GM12878 (cell line): Measurements from ENCODE around the gene SHC1. TPM values are rescaled to one million over a fixed set of nuclear protein-coding genes. Genes with fewer than 3 reads are reported as not detected.

Experiments
- ATAC-seq: fragments of 200-7000 bp; cut with Tn5 transposase; 3 replicates; pipeline ENCODE4 v1.9.1; 2020; ENCODE audit warnings: mild to moderate bottlenecking, moderate library complexity
- BruUV-seq: library from RNA; stranded (reverse); fragments of 400-500 nt; replicated peaks from 2 replicates; lab custom pipeline; 2021; lab: Mats Ljungman, UMichigan
- CTCF ChIA-PET: fragments of 300-600 bp; sonication (Branson Sonifier 250); formaldehyde crosslinking; extraction: SDS; loops from one replicate; lab custom pipeline; 2021; ENCODE audit warnings: inconsistent platforms; lab: Yijun Ruan, JAX
- POLR2A ChIA-PET: fragments of 350-600 bp; formaldehyde crosslinking; extraction: SDS; loops from one replicate; lab custom pipeline; 2021; ENCODE audit warnings: inconsistent platforms; lab: Charles Lee
- RAD21 ChIA-PET: fragments of 300-600 bp; sonication (Branson Sonifier 250); formaldehyde crosslinking; loops from one replicate; lab custom pipeline; 2023; ENCODE audit warnings: antibody characterized with exemption; ENCODE audit not compliant: unreplicated experiment; lab: Charles Lee
- SMC1A ChIA-PET: fragments of 300-600 bp; sonication (Branson Sonifier 250); formaldehyde crosslinking; loops from one replicate; lab custom pipeline; 2023; ENCODE audit not compliant: unreplicated experiment, uncharacterized antibody; lab: Charles Lee
- DNase-seq: peaks from one replicate; pipeline ENCODE4 v3.0.0-alpha.2; 2011; ENCODE audit warnings: low read depth, low spot score
- FAIRE-seq: peaks from 3 replicates; lab custom pipeline; 2011; peaks lifted over from hg19 to GRCh38; lab: Jason Lieb, UNC
- H2AFZ ChIP-seq: 2 replicates; pipeline ENCODE4 v1.6.0; 2011; ENCODE audit warnings: low read depth, low read length, control low read depth; ENCODE audit not compliant: control insufficient read depth
- H3K27ac ChIP-seq: 2 replicates; pipeline ENCODE4 v1.5.1; 2011; ENCODE audit warnings: control low read depth; ENCODE audit not compliant: control insufficient read depth, insufficient read depth
- H3K27me3 ChIP-seq, 2 experiments: replicated peaks in 1 of 2; 2 replicates each; pipeline versions ENCODE4 v1.6.0 to v1.6.1; 2011; ENCODE audit warnings: low read length in 1 of 2; ENCODE audit not compliant: control insufficient read depth in 2 of 2, insufficient read depth in 2 of 2
- H3K36me3 ChIP-seq, 2 experiments: 2 replicates each; pipeline ENCODE4 v1.5.1; 2011; ENCODE audit warnings: low read length in 1 of 2; ENCODE audit not compliant: control insufficient read depth in 2 of 2, insufficient read depth in 2 of 2
- H3K4me1 ChIP-seq: 2 replicates; pipeline ENCODE4 v1.6.1; 2011; ENCODE audit warnings: mild to moderate bottlenecking, low read length, moderate library complexity, mixed read lengths; ENCODE audit not compliant: control insufficient read depth, insufficient read depth
- H3K4me2 ChIP-seq: 2 replicates; pipeline ENCODE4 v1.6.0; 2011; ENCODE audit warnings: control low read depth; ENCODE audit not compliant: control insufficient read depth, insufficient read depth
- H3K4me3 ChIP-seq: fragments of 200-600 bp; sonication (generic); 2 replicates; pipeline ENCODE4 v1.5.1; 2016
- H3K79me2 ChIP-seq: 2 replicates; pipeline ENCODE4 v1.6.0; 2011; ENCODE audit warnings: low read length; ENCODE audit not compliant: control insufficient read depth, insufficient read depth
- H3K9ac ChIP-seq: 2 replicates; pipeline ENCODE4 v1.8.0; 2011; ENCODE audit warnings: low read length, control low read depth, mixed read lengths; ENCODE audit not compliant: control insufficient read depth, insufficient read depth
- H3K9me3 ChIP-seq: replicated peaks from 3 replicates; pipeline ENCODE4 v1.5.1; 2011; ENCODE audit warnings: mild to moderate bottlenecking, low read length; ENCODE audit not compliant: control insufficient read depth, insufficient read depth
- H4K20me1 ChIP-seq: 2 replicates; pipeline ENCODE4 v1.6.0; 2011; ENCODE audit not compliant: control insufficient read depth, insufficient read depth
- CBX3 ChIP-seq: fragments of 200-600 bp; sonication (generic); IDR thresholded peaks from 2 replicates; pipeline ENCODE4 v1.6.1; 2016; ENCODE audit warnings: low read depth, borderline replicate concordance
- CHD2 ChIP-seq: IDR thresholded peaks from 2 replicates; pipeline ENCODE4 v1.6.1; 2011; ENCODE audit warnings: low read depth, low read length, improper control_type of control experiment, borderline replicate concordance
- KDM1A ChIP-seq: fragments of 200-600 bp; sonication (generic); IDR thresholded peaks from 2 replicates; pipeline ENCODE4 v1.6.1; 2016; ENCODE audit warnings: borderline replicate concordance
- MEF2B ChIP-seq: fragments of 450-650 bp; IDR thresholded peaks from 2 replicates; pipeline ENCODE4 v1.6.1; 2018; ENCODE audit warnings: mild to moderate bottlenecking, moderate library complexity; ENCODE audit not compliant: partially characterized antibody, poor library complexity, severe bottlenecking
- MXI1 ChIP-seq: fragments of 150-350 bp; IDR thresholded peaks from 2 replicates; pipeline ENCODE4 v1.6.1; 2011; ENCODE audit warnings: low read depth, mild to moderate bottlenecking, inconsistent platforms, low read length, improper control_type of control experiment
- ZNF207 ChIP-seq: fragments of 450-650 bp; IDR thresholded peaks from 2 replicates; pipeline ENCODE4 v1.6.1; 2014; ENCODE audit warnings: antibody characterized with exemption, mild to moderate bottlenecking, borderline replicate concordance
- ZNF384 ChIP-seq: IDR thresholded peaks from 2 replicates; pipeline ENCODE4 v1.6.1; 2012; ENCODE audit warnings: low read depth, mild to moderate bottlenecking, low read length, improper control_type of control experiment, borderline replicate concordance
- WGBS: methylation state at CpG from one replicate; pipeline ENCODE4 v1.1.6; 2016; ENCODE audit warnings: low lambda C conversion rate; ENCODE audit not compliant: insufficient replicate concordance, insufficient coverage; ENCODE audit errors: missing lambda C conversion rate; 5-methylcytosine and 5-hydroxymethylcytosine counted together
- in situ Hi-C: fragments of 300-500 bp; cut with MboI; formaldehyde crosslinking; loops from 9 replicates; pipeline ENCODE4 v1.14.3; 2018; ENCODE audit warnings: mixed read lengths
- intact Hi-C: fragments of 100-400 bp; cut with micrococcal nuclease; formaldehyde crosslinking; loops from one replicate; pipeline ENCODE4 v1.14.2; 2022; ENCODE audit not compliant: unreplicated experiment
- polyA plus RNA-seq, 11 experiments: library from polyadenylated mRNA; depleted of rRNA in 4 of 11; unstranded in 6 of 11; stranded (reverse) in 5 of 11; fragments of >200 nt; fragmentation: Nextera tagmentation in 4 of 11; fragmentation: Illumina TruSeq in 1 of 11; extraction: Ambion mirVana in 4 of 11; extraction: Trizol in 1 of 11; gene quantifications; 1 replicate in 1 of 11; 2 replicates in 10 of 11; pipeline versions ENCODE4 v1.2.1 to v1.2.3, GENCODE V29; 2011 to 2016; ENCODE audit warnings: inconsistent platforms in 2 of 11, missing spikeins in 2 of 11, low read depth in 1 of 11
- total RNA-seq, 4 experiments: library from RNA; depleted of rRNA in 3 of 4; stranded (reverse); fragments of >200 nt in 3 of 4; fragmentation: Illumina TruSeq in 1 of 4; extraction: Trizol in 1 of 4; gene quantifications; 2 replicates each; pipeline versions ENCODE4 v1.2.1 to v1.2.3, GENCODE V29; 2013 to 2021
- TF ChIP-seq, protein P1 (sequence below): IDR thresholded peaks from 2 replicates; pipeline ENCODE4 v1.6.1; 2011; ENCODE audit warnings: low read depth, mild to moderate bottlenecking, low read length, moderate library complexity, borderline replicate concordance; ENCODE audit errors: extremely low read depth
- TF ChIP-seq, protein P2 (sequence below): fragments of 450-650 bp; IDR thresholded peaks from 2 replicates; pipeline ENCODE4 v1.6.1; 2014; ENCODE audit warnings: mild to moderate bottlenecking
- TF ChIP-seq, protein P3 (sequence below): IDR thresholded peaks from 2 replicates; pipeline ENCODE4 v1.6.1; 2012; ENCODE audit warnings: low read depth, low read length, improper control_type of control experiment

SHC1 gene
- total and polyA plus RNA-seq, 10 of the 15 experiments (the other 5 are each of a cell fraction or from before 2014, with no cell fraction given) = 2.6 to 49.3 (median 25.2) TPM

DNA sequence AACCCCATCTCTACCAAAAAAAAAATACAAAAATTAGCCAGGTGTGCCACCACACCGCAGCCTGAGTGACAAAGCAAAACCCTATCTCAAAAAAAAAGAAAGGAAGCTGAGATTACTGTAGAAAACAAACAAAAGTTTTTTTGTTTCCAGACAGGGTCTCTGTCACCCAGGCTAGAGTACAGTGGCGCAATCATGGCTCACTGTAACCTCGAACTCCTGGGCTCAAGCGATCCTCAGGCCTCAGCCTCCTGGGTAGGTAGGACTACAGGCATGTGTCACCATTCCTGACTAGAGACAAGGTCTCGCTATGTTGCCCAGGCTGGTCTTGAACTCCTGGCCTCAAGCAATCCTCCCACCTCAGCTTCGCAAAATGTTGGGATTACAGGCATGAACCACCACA, 6.2 kb downstream of the SHC1 start:
- Histone ChIP-seq H3K36me3 (peaks cover 12% of the 10 kb centered on the region in 2 experiments; a peak in 3 of 4 replicates), H3K9me3 (no peaks in the 10 kb centered on the region), H2AFZ (no peak overlapping the region), H4K20me1 (no peaks in the 10 kb centered on the region), H3K4me3 (no peak overlapping the region), H3K4me1 (peaks cover 8% of the 10 kb centered on the region; the same call in 1 of the 2 replicates), H3K9ac (no peak overlapping the region), H3K79me2 (peaks cover 32% of the 10 kb centered on the region), H3K4me2 (no peak overlapping the region), H3K27me3 (no peaks in the 10 kb centered on the region), H3K27ac (no peak overlapping the region)
- intact Hi-C loops = loop anchor here (5.0 kb wide), 1 partner anchor 38 kb away; the partner anchor contains the start of gene ZBTB7B
- BruUV-seq = no TSS peak
- SMC1A ChIA-PET = interaction anchor here (0.9 to 1.4 kb wide), 2 partner anchors 9 to 18 kb away, joined by 3 to 4 read pairs; partner anchors contain the start of gene FLAD1
- in situ Hi-C loops = no loop called here
- WGBS = 71% methylated on average over 6 of the region's 6 CpGs
- ATAC-seq = no peak
- no peak for DNase-seq
- CTCF ChIA-PET = interaction anchor here (1.8 to 3.5 kb wide), 3 partner anchors 9 to 35 kb away, joined by 4 to 11 read pairs (median 5); partner anchors contain the start of genes CKS1B and PBXIP1
- no peak for FAIRE-seq
- POLR2A ChIA-PET = interaction anchor here (1.3 to 1.7 kb wide), 3 partner anchors 9 to 20 kb away, joined by 3 to 5 read pairs (median 4); partner anchors contain the start of gene CKS1B
- TF ChIP-seq ZNF384 (no peak), KDM1A (no peak), ZNF207 (no peak), MXI1 (no peak), MEF2B (no peak), CBX3 (no peak), CHD2 (no peak)
- TF ChIP-seq, protein P1, sequence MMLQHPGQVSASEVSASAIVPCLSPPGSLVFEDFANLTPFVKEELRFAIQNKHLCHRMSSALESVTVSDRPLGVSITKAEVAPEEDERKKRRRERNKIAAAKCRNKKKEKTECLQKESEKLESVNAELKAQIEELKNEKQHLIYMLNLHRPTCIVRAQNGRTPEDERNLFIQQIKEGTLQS = no peak
- TF ChIP-seq, protein P2, sequence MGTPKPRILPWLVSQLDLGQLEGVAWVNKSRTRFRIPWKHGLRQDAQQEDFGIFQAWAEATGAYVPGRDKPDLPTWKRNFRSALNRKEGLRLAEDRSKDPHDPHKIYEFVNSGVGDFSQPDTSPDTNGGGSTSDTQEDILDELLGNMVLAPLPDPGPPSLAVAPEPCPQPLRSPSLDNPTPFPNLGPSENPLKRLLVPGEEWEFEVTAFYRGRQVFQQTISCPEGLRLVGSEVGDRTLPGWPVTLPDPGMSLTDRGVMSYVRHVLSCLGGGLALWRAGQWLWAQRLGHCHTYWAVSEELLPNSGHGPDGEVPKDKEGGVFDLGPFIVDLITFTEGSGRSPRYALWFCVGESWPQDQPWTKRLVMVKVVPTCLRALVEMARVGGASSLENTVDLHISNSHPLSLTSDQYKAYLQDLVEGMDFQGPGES = no peak
- TF ChIP-seq, protein P3, sequence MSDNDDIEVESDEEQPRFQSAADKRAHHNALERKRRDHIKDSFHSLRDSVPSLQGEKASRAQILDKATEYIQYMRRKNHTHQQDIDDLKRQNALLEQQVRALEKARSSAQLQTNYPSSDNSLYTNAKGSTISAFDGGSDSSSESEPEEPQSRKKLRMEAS = no peak
- RAD21 ChIA-PET = interaction anchor here (1.0 to 1.9 kb wide), 2 partner anchors 35 to 53 kb away, joined by 3 to 4 read pairs; no protein-coding TSS in a partner anchor
